ENCODE results near the gene METTL26.

Gene METTL26

DNA sequence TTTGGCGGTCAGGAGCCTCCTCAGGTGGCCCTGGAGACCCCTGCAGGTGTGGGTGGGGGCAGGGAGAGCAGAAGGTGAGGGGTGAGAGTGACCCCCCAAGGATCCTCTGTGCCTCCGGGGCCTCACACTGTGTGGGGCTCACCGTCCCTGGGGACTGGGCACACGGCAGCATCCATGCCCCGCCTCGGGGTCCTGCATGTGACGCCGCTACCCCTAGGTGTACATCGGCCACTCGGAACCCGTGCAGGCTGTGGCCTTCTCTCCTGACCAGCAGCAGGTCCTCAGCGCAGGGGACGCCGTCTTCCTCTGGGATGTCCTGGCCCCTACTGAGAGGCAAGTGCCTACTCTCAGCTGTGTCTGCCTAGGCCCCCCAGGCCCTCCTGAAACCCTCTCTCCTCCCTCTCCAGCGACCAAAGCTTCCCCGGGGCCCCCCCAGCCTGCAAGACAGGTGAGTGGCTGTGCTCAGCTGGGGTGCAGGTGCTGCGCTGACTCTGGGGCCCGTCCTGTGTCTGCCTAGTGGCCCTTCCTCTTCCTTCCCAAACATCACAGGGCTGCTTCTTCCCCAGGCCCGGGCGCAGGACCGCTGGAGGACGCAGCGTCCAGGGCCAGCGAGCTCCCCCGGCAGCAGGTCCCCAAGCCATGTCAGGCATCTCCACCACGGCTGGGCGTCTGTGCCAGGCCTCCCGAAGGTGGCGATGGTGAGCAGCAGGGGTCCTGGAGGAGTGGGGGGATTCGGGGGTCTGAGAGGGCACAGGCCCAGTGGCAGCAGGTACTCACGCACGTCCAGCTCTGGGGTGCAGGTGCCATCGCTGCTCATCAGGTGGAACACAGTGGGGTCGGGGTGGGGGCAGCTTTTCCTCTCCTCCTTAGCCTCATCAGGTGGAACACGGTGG, 22.8 kb upstream of the METTL26 start:
- no peak for DNase-seq

DNA sequence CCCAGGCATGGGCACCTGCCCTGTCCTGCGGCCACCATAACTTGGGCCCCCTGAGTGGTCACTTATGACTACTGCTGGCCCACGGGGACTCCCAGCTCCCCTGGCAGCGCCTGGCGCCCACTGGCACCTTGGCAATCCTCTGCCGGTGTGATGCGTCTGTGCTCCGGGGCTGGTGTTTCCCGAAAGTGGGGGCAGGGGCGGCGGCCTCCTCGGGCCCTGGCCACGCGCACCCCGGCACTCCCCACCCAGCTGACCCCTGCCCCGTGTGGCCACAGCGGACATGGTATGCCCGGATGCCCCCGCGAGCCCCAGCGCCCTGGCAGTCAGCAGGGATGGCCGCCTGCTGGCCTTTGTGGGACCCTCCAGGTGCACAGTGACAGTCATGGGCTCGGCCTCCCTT, 21.4 kb upstream of the METTL26 start:
- no peak for DNase-seq

DNA sequence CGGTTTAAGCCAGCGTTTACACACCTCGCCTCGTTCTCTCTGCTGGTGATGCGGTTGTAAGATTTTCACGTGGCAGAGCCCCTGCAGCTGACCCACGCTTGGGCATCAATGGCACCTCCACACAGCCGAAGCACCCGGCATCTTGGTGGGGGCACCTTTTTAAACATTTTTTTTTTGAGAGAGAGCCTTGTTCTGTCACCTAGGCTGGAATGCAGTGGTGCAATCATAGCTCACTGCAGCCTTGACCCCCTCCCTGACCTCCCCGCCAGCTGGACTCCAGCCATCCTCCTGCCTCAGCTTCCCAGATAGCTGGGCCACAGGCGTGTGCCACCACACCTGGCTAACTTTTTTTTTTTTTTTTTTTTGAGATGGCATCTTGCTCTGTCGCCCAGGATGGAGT, 17.9 kb upstream of the METTL26 start:
- no peak for DNase-seq

DNA sequence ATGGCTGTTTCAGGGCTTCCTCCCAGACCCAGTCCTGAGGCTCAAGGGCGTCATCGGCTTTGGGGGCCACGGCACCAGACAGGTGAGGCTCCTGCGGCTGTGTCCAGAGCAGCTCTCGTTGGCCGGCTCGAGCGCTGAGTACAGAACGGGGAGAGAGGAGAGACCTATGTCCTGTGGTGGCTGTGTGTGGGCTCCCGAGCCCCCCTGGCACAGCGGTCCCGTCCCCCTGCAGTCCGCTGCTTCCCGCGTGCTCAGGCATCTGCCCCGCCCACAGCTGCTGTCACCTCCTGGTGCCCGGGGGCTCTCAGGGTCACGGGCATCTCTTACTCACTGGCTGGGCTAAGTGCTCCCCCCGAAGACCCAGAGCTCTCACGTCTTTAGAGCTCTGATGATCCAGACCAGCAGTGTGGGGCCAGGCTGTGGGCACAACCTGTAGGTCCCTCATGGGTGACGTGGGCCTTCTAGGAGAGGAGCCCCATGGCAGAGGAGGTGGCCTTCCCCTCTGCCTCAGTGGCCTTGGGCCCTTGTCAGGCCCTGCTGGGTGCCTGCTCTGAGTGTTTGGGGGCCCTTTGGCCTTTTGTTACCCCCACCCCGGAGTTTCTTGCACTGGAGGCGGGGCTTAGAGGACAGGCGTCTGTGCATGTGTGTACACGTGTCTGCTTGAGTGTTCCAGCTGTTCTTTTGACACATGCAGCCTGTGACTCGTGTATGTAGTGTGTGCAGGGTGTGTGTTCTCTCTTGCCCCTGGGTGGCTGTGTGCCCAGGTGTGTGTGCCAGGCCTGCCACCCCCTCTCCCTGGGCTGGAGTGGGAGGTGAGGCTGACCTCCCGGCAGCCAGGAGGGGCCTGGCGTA, 16.6 kb upstream of the METTL26 start:
- DNase-seq, result no peak

DNA sequence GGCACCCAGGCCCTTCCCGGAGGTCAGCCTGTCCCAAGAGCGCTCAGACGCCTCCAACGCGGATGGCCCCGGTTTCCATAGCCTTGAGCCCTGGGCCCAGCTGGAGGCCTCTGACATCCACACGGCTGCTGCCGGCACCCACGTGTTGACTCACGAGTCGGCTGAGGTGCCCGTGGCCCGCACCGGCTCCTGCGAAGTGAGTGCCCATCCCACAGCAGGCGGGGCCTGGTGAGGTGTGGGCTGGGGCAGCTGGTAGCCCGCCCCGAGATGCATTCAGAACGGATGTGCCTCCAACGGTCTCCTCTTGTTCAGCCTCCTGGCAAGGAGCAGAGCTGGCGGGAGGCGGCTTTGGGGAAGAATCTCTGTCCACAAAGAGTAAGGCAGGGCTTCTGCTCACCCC, 15.7 kb upstream of the METTL26 start:
- DNase-seq, result no peak

GRCh38 chr16:649631-650030, 13.5 kb upstream of the METTL26 start:
- no peak for DNase-seq

GRCh38 chr16:648781-649589, 12.9 kb upstream of the METTL26 start, which contains the start of gene WDR90:
WDR90 (plus strand) TSS chr16:649365; CDS start chr16:649417, 52 bp downstream.
- peak; percentile 87 to 94 for DNase-seq

DNA sequence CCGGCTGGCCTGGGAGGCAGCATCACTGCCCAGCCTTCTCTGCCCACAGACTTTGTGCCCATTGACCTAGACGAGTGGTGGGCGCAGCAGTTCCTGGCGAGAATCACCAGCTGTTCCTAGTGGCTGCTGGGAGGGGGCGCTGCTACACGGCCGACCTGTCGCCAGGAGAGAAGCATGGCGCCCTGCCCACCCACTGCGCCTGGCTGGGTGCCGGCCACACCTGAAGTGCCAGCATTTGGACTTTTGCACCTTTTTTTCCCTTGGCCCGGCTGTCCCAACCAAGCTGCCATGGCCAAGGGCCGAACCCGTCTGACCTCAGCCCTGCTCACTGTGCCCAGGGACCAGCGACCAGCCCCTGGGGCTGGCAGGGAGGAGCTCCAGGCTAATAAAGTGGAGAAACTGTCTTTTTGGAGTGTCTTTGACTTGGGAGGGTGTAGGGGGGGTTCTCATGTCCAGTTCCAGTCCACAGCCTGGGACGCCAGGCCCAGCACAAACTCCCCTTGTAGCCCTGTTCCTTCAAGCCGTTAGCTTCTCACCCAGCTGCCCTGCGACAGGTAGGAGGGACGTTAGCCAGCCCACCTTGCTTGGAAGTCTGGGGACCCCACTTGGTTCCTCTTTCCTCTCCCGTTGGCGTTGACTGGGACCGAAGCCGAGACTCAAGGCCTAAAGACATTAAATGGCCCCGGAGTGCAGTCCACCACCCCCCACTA, 12.1 kb upstream of the METTL26 start:
- DNase-seq, result peak; percentile 14 to 43

- DNase-seq, result no peak
Observed at GRCh38 chr16:647173-647902, 11.2 kb upstream of the METTL26 start.

DNA sequence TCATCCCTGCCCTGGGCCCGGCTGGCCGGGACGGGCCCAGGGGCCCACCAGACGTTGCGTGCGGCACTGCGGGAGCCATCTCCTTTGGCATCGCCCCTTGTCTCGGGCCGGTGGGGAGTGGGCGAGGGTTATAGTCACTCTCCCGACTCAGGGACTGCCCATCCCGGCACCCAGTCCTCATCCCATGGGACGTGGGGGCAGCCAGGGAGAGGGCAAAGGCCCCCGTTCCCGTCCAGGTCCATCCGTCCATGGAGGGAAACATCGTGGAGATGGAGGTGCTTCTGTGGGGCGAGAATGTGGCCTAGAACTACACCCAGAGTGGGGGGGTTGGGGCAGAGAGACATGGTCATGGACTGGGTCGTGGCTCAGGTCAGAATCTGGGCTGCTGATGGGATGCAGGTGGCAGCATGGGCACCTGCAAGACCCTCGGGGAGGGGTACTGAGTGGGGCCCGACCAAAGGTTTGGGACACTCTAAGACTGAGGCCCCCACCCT, 10.6 kb upstream of the METTL26 start:
- no peak for DNase-seq

DNA sequence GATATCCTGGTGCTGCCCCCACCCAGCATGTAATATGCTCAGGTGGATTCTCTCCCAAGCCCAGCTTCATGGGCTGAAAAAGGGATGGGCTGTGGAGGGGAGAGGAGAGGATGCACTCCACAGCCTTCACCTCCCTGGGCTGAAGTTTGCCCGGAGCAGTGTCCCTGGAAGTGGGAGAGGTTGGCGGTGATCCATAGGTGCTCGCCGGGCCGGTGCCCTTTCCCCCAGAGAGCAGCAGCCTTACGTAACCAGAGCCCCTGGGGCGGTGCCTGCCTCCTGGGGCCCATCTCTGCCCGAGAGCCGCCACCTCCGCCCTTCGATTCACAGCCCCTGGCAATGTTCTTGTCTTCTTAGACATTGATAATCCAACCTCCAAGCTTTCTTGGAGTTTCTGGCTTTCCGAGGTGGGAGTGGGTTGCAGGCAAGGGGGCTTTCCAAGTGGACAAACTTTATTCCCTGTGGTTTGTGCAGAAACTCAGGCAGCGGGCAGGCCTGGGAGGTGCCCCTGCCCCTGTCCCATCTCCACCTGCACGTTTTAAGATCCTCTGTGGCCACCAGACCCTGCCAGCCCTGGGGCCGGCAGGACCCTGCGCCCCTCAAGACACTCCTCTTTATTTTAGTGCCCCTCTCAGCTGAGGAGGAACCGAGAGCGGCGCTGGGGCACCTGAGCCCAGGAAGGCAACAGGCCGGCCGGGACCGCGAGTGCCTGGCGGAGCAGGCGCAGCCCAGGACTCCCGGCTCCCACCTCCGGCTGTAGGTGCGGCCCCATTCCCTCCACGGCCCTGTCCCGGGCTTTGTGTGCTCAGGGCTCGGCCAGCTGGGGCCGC, 10.0 kb upstream of the METTL26 start:
- no peak for DNase-seq

GRCh38 chr16:644556-644955, 8.5 kb upstream of the METTL26 start:
- DNase-seq, result no peak

DNA sequence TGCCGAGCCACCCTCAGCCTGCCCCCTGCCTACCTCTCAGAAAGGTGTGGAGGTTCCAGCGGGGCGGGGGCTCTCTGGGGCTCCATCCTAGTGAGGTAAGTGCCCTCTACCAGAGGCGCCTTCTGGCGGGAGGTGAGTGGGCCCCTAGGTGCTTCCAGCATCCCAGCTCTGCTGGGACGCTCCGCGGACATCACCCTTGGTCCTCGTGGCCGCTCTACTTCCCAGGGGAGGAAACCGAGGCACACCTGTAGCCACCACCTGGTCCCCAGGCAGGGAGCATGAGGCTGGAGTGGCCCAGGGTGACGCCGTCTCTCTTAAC, 6.9 kb upstream of the METTL26 start:
- no peak for DNase-seq

DNA sequence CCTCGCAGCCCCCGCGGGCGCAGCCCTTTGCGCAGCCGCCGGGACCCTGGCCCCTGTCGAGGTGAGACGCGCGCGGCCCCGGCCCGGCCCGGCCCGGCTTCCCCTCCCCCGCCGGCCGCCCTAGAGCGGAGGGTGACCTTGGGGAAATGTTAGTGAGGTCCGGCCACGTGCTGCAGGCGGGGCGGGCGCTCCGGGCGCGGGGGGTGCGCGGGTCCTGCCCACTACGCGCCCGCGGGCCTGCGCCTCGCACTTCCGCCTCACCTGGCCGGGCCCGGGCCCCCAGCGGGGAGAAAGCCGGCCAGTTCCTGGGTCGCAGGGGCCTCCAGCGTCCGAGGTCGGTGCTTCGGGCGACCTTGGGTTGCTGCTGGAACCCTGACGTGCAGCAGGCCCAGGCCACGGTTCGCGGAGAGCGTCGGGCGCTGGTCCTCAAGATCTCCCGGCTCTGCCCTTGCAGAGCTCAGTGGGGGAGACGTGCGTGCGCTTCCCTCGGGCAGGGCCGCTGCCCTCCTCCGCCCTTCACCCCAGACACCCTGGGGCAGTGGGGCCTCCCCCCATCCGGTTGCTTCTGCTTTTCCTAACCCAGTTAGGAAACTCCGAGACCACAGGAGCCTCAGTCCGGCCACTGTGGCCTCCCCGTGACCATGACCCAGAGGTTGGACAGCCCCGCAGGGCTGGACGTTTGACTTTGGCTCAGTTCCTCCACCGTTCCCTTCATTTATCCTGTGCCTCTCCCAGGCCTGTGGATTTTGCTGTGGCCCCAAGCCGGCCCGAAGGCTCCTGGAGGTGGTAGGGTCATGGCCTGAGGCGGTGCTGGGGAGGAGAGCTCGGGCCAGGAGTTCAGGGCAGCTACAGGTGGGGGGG, 6.3 kb upstream of the METTL26 start:
- DNase-seq, result no peak

DNA sequence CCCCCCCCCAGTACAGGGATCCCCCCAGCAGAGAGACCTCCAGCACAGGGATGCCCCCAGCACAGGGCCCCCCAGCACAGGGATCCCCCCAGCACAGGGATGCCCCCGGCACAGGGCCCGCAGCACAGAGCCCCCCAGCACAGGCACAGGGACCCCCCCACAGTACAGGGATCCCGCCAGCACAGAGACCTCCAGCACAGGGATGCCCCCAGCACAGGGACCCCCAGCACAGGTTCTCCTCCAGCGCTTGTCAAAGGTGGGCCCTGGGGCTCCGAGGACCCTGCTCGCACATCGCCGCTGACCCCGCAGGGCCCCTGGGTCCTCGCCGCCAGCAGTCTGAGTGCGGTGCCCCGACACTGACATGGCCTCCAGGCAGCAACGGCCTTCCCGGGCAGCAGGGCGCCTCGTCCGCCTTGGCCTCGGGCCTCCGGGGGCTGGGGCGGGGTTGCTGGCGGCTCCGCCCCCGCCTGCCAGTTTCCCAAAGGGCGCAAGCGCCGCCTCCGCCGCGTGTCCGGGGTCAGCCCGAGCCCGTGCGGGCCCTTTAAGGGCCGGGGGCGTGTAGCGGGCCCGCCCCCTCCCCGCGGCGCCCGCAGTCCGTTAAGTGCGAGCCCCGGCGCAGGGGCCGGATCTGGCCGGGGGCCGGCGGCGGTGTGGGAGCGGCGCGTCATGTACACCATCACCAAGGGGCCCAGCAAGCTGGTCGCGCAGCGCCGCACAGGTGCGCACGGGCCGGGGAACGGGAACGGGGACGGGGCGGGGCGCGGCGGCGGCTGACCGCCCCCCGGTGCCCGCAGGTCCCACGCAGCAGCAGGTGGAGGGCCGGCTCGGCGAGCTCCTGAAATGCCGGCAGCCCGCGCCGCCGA, 5.5 kb upstream of the METTL26 start, which contains the start of gene MCRIP2:
Gene MCRIP2 (plus strand): TSS at position 503 of the 863 bp plus-strand sequence. CDS start 164 bp downstream, at position 667.
- DNase-seq, result peak; percentile 69 to 85

DNA sequence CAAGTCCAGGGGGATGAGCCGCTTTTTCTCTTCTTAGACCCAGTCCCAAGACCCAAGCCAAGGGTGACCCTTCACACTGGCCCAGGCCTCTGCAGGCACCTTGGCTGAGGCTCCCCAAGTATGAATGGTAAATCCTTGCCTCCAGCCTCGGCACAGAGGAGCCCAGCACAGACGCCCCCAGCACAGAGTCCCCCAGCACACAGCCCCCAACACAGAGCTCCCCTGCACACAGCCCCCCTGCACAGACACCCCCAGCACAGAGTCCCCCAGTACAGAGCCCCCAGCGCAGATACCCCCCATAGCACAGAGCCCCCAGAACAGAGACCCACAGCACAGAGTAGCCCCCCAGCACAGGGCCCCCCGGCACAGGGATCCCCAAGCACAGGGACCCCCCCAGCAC, 4.5 kb upstream of the METTL26 start:
- DNase-seq, result no peak

GRCh38 chr16:638836-639235, 2.7 kb upstream of the METTL26 start:
- DNase-seq, result no peak

DNA sequence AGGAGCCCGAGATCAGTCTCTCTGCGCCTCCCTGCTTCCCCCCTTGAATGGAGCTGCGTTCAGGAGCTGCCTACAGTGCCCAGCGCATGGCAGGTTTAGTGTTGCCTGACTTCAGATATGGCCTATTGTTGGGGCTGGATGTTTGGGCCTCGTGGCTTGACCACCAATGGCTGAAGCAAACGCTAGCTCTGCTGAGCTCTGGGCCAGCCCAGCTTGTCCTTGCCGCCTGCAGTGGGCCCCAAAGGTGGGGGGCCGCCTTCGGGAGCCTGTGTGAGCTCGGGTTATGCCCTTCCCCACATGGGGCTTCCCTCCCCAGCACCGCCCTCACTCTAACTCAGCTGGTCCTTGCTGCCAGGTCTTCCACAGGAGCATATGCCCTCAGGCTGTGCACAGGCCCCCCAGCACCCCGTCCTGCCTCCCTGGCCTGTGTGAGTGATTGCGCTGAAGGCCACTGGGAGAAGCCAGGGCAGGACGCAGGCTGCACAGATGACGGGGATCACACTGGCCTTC, 2.0 kb upstream of the METTL26 start:
- no peak for DNase-seq

Data from NCI-H1930 (cell line).